HEK293 (cell line): ENCODE measurements around the gene SPINT2.
A peak's percentile ranks its signal among the peaks of the same experiment; 100 is the strongest.

Experiments
- IKZF3 ChIP-seq: fragments of 450-650 bp; IDR thresholded peaks from 2 replicates; pipeline ENCODE4 v1.5.0; 2018; ENCODE audit warnings: missing biosample characterization, mild to moderate bottlenecking, missing genetic modification characterization, moderate library complexity
- INSM2 ChIP-seq: fragments of 450-650 bp; formaldehyde crosslinking; IDR thresholded peaks from 2 replicates; pipeline ENCODE4 v1.5.1; 2016; ENCODE audit warnings: missing biosample characterization, missing genetic modification characterization
- MYNN ChIP-seq: fragments of 450-650 bp; formaldehyde crosslinking; IDR thresholded peaks from 2 replicates; pipeline ENCODE4 v1.5.1; 2016; ENCODE audit warnings: missing biosample characterization, missing genetic modification characterization, borderline replicate concordance
- OSR2 ChIP-seq: fragments of 450-650 bp; formaldehyde crosslinking; IDR thresholded peaks from 2 replicates; pipeline ENCODE4 v1.5.1; 2016; ENCODE audit warnings: missing biosample characterization, missing genetic modification characterization
- YY2 ChIP-seq: fragments of 450-650 bp; formaldehyde crosslinking; IDR thresholded peaks from 2 replicates; pipeline ENCODE4 v1.5.1; 2016; ENCODE audit warnings: missing biosample characterization, missing genetic modification characterization
- ZBTB21 ChIP-seq: fragments of 450-650 bp; formaldehyde crosslinking; IDR thresholded peaks from 2 replicates; pipeline ENCODE4 v1.5.1; 2017; ENCODE audit warnings: missing biosample characterization, missing genetic modification characterization
- ZFP3 ChIP-seq: fragments of 450-650 bp; formaldehyde crosslinking; IDR thresholded peaks from 2 replicates; pipeline ENCODE4 v1.5.1; 2016; ENCODE audit warnings: low read depth, missing biosample characterization, missing genetic modification characterization
- ZNF138 ChIP-seq: fragments of 450-650 bp; formaldehyde crosslinking; IDR thresholded peaks from 2 replicates; pipeline ENCODE4 v1.5.1; 2016; ENCODE audit warnings: missing biosample characterization, missing genetic modification characterization, borderline replicate concordance
- ZNF2 ChIP-seq: fragments of 450-650 bp; formaldehyde crosslinking; IDR thresholded peaks from 2 replicates; pipeline ENCODE4 v1.5.1; 2016; ENCODE audit warnings: missing biosample characterization, missing genetic modification characterization
- ZNF248 ChIP-seq: fragments of 450-650 bp; formaldehyde crosslinking; IDR thresholded peaks from 2 replicates; pipeline ENCODE4 v1.5.1; 2017; ENCODE audit warnings: missing biosample characterization, missing genetic modification characterization
- ZNF335 ChIP-seq: fragments of 450-650 bp; formaldehyde crosslinking; conservative IDR thresholded peaks from 2 replicates; pipeline ENCODE4 v1.5.1; 2016; ENCODE audit warnings: missing biosample characterization, missing genetic modification characterization
- ZNF394 ChIP-seq: fragments of 450-650 bp; formaldehyde crosslinking; IDR thresholded peaks from 2 replicates; pipeline ENCODE4 v1.5.1; 2016; ENCODE audit warnings: missing biosample characterization, missing genetic modification characterization, mild to moderate bottlenecking, moderate library complexity, borderline replicate concordance
- ZNF473 ChIP-seq: fragments of 450-650 bp; formaldehyde crosslinking; IDR thresholded peaks from 2 replicates; pipeline ENCODE4 v1.5.1; 2017; ENCODE audit warnings: missing biosample characterization, missing genetic modification characterization
- ZNF561 ChIP-seq: fragments of 450-650 bp; IDR thresholded peaks from 2 replicates; pipeline ENCODE4 v1.5.1; 2018; ENCODE audit warnings: missing biosample characterization, missing genetic modification characterization, borderline replicate concordance
- ZNF571 ChIP-seq: fragments of 450-650 bp; formaldehyde crosslinking; IDR thresholded peaks from 2 replicates; pipeline ENCODE4 v1.5.0; 2017; ENCODE audit warnings: missing biosample characterization, missing genetic modification characterization
- ZNF596 ChIP-seq: fragments of 450-650 bp; IDR thresholded peaks from 2 replicates; pipeline ENCODE4 v1.5.0; 2018; ENCODE audit warnings: missing biosample characterization, mild to moderate bottlenecking, missing genetic modification characterization, moderate library complexity
- ZNF843 ChIP-seq: fragments of 450-650 bp; formaldehyde crosslinking; IDR thresholded peaks from 2 replicates; pipeline ENCODE4 v1.5.1; 2016; ENCODE audit warnings: missing biosample characterization, missing genetic modification characterization
- ZXDB ChIP-seq: fragments of 450-650 bp; formaldehyde crosslinking; IDR thresholded peaks from 2 replicates; pipeline ENCODE4 v1.5.1; 2016; ENCODE audit warnings: missing biosample characterization, missing genetic modification characterization
- TF ChIP-seq, protein P1 (sequence below): fragments of 450-650 bp; formaldehyde crosslinking; conservative IDR thresholded peaks from 2 replicates; pipeline ENCODE4 v1.5.1; 2016; ENCODE audit warnings: low read depth, missing biosample characterization, missing genetic modification characterization
- TF ChIP-seq, protein P2 (sequence below): fragments of 450-650 bp; formaldehyde crosslinking; IDR thresholded peaks from 2 replicates; pipeline ENCODE4 v1.5.1; 2016; ENCODE audit warnings: missing biosample characterization, missing genetic modification characterization
- TF ChIP-seq, protein P3 (sequence below): fragments of 450-650 bp; formaldehyde crosslinking; IDR thresholded peaks from 2 replicates; pipeline ENCODE4 v1.5.1; 2016; ENCODE audit warnings: missing biosample characterization, missing genetic modification characterization
- TF ChIP-seq, protein P4 (sequence below): fragments of 450-650 bp; IDR thresholded peaks from 2 replicates; pipeline ENCODE4 v1.5.1; 2018; ENCODE audit warnings: missing biosample characterization, mild to moderate bottlenecking, missing genetic modification characterization
- TF ChIP-seq, protein P5 (sequence below): fragments of 450-650 bp; formaldehyde crosslinking; IDR thresholded peaks from 2 replicates; pipeline ENCODE4 v1.5.1; 2017; ENCODE audit warnings: missing biosample characterization, missing genetic modification characterization

Gene SPINT2

GRCh38 chr19:38228491-38229439 is 35.6 kb upstream of the SPINT2 start (continued):
- TF ChIP-seq, protein P1, sequence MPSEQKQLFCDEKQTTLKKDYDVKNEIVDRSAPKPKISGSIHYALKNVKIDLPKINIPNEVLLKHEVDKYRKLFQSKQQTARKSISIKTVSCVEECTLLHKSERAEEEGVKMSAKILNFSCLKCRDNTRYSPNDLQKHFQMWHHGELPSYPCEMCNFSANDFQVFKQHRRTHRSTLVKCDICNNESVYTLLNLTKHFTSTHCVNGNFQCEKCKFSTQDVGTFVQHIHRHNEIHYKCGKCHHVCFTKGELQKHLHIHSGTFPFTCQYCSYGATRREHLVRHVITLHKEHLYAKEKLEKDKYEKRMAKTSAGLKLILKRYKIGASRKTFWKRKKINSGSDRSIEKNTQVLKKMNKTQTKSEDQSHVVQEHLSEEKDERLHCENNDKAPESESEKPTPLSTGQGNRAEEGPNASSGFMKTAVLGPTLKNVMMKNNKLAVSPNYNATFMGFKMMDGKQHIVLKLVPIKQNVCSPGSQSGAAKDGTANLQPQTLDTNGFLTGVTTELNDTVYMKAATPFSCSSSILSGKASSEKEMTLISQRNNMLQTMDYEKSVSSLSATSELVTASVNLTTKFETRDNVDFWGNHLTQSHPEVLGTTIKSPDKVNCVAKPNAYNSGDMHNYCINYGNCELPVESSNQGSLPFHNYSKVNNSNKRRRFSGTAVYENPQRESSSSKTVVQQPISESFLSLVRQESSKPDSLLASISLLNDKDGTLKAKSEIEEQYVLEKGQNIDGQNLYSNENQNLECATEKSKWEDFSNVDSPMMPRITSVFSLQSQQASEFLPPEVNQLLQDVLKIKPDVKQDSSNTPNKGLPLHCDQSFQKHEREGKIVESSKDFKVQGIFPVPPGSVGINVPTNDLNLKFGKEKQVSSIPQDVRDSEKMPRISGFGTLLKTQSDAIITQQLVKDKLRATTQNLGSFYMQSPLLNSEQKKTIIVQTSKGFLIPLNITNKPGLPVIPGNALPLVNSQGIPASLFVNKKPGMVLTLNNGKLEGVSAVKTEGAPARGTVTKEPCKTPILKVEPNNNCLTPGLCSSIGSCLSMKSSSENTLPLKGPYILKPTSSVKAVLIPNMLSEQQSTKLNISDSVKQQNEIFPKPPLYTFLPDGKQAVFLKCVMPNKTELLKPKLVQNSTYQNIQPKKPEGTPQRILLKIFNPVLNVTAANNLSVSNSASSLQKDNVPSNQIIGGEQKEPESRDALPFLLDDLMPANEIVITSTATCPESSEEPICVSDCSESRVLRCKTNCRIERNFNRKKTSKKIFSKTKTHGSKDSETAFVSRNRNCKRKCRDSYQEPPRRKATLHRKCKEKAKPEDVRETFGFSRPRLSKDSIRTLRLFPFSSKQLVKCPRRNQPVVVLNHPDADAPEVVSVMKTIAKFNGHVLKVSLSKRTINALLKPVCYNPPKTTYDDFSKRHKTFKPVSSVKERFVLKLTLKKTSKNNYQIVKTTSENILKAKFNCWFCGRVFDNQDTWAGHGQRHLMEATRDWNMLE (tag by site-specific recombination) = no peak
- 0 out of 2 replicates have a peak, but pooled peaks have one; percentile 45 for TF ChIP-seq ZNF2 (tag by site-specific recombination)
- TF ChIP-seq ZFP3 (tag by site-specific recombination) = no peak
- no peak for TF ChIP-seq ZNF561 (tag by site-specific recombination)
- 0 out of 2 replicates have a peak, but pooled peaks have one; percentile 18 for TF ChIP-seq YY2 (tag by site-specific recombination)
- peak; percentile 50 for TF ChIP-seq ZXDB
- TF ChIP-seq ZBTB21 (tag by site-specific recombination) = peak; percentile 47
- no peak for TF ChIP-seq ZNF248
- peak; percentile 72 for TF ChIP-seq OSR2 (tag by site-specific recombination)
- TF ChIP-seq ZNF843 (tag by site-specific recombination) = 0 out of 2 replicates have a peak, but pooled peaks have one; percentile 37
- TF ChIP-seq MYNN (tag by site-specific recombination) = no peak
- no peak for TF ChIP-seq ZNF138 (tag by site-specific recombination)
- TF ChIP-seq ZNF394 (tag by site-specific recombination) = peak; percentile 42; the same call in 1 of the 2 replicates
- TF ChIP-seq, protein P2, sequence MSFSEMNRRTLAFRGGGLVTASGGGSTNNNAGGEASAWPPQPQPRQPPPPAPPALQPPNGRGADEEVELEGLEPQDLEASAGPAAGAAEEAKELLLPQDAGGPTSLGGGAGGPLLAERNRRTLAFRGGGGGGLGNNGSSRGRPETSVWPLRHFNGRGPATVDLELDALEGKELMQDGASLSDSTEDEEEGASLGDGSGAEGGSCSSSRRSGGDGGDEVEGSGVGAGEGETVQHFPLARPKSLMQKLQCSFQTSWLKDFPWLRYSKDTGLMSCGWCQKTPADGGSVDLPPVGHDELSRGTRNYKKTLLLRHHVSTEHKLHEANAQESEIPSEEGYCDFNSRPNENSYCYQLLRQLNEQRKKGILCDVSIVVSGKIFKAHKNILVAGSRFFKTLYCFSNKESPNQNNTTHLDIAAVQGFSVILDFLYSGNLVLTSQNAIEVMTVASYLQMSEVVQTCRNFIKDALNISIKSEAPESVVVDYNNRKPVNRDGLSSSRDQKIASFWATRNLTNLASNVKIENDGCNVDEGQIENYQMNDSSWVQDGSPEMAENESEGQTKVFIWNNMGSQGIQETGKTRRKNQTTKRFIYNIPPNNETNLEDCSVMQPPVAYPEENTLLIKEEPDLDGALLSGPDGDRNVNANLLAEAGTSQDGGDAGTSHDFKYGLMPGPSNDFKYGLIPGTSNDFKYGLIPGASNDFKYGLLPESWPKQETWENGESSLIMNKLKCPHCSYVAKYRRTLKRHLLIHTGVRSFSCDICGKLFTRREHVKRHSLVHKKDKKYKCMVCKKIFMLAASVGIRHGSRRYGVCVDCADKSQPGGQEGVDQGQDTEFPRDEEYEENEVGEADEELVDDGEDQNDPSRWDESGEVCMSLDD (tag by site-specific recombination) = peak; percentile 61
- TF ChIP-seq INSM2 (tag by site-specific recombination) = peak; percentile 73
- no peak for TF ChIP-seq ZNF473 (tag by site-specific recombination)
- TF ChIP-seq, protein P3, sequence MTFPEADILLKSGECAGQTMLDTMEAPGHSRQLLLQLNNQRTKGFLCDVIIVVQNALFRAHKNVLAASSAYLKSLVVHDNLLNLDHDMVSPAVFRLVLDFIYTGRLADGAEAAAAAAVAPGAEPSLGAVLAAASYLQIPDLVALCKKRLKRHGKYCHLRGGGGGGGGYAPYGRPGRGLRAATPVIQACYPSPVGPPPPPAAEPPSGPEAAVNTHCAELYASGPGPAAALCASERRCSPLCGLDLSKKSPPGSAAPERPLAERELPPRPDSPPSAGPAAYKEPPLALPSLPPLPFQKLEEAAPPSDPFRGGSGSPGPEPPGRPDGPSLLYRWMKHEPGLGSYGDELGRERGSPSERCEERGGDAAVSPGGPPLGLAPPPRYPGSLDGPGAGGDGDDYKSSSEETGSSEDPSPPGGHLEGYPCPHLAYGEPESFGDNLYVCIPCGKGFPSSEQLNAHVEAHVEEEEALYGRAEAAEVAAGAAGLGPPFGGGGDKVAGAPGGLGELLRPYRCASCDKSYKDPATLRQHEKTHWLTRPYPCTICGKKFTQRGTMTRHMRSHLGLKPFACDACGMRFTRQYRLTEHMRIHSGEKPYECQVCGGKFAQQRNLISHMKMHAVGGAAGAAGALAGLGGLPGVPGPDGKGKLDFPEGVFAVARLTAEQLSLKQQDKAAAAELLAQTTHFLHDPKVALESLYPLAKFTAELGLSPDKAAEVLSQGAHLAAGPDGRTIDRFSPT (tag by site-specific recombination) = peak; percentile 51; the same call in 1 of the 2 replicates
- no peak for TF ChIP-seq ZNF596 (tag by site-specific recombination)
- TF ChIP-seq, protein P4, sequence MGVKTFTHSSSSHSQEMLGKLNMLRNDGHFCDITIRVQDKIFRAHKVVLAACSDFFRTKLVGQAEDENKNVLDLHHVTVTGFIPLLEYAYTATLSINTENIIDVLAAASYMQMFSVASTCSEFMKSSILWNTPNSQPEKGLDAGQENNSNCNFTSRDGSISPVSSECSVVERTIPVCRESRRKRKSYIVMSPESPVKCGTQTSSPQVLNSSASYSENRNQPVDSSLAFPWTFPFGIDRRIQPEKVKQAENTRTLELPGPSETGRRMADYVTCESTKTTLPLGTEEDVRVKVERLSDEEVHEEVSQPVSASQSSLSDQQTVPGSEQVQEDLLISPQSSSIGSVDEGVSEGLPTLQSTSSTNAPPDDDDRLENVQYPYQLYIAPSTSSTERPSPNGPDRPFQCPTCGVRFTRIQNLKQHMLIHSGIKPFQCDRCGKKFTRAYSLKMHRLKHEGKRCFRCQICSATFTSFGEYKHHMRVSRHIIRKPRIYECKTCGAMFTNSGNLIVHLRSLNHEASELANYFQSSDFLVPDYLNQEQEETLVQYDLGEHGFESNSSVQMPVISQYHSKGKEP (tag by site-specific recombination) = no peak
- peak; percentile 96 for TF ChIP-seq ZNF335 (tag by site-specific recombination)
- peak; percentile 86 for TF ChIP-seq IKZF3 (tag by site-specific recombination)
- no peak for TF ChIP-seq ZNF571 (tag by site-specific recombination)
- TF ChIP-seq, protein P5, sequence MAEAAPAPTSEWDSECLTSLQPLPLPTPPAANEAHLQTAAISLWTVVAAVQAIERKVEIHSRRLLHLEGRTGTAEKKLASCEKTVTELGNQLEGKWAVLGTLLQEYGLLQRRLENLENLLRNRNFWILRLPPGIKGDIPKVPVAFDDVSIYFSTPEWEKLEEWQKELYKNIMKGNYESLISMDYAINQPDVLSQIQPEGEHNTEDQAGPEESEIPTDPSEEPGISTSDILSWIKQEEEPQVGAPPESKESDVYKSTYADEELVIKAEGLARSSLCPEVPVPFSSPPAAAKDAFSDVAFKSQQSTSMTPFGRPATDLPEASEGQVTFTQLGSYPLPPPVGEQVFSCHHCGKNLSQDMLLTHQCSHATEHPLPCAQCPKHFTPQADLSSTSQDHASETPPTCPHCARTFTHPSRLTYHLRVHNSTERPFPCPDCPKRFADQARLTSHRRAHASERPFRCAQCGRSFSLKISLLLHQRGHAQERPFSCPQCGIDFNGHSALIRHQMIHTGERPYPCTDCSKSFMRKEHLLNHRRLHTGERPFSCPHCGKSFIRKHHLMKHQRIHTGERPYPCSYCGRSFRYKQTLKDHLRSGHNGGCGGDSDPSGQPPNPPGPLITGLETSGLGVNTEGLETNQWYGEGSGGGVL (tag by site-specific recombination) = peak; percentile 91
